Activated T-helper 2 cell treated with anti-CD3 and anti-CD28 coated beads, Interferon-gamma antibody, Interleukin-2, Interleukin-4, amounts not matched to agents 10 μg/mL and 5 μg/mL and 100 μg/mL, durations not matched to agents 14 hours and 24 hours and 36 hours (primary cell): ENCODE measurements around the gene DCDC1. TPM values are rescaled to one million over a fixed set of nuclear protein-coding genes. Genes with fewer than 3 reads are reported as not detected.

ENCODE experiments used
- DNase-seq: peaks from one replicate; pipeline ENCODE4 v3.0.0; 2021; ENCODE audit warnings: low spot score
- H3K27ac Mint-ChIP-seq: one replicate; pipeline ENCODE4 v1.8.0; 2021; ENCODE audit warnings: mixed read lengths
- H3K27me3 Mint-ChIP-seq: one replicate; pipeline ENCODE4 v1.8.0; 2021; ENCODE audit warnings: low read depth, mixed read lengths
- H3K36me3 Mint-ChIP-seq: one replicate; pipeline ENCODE4 v1.8.0; 2021; ENCODE audit warnings: low read depth, mixed read lengths
- H3K4me1 Mint-ChIP-seq: one replicate; pipeline ENCODE4 v1.8.0; 2021; ENCODE audit warnings: low read depth, mixed read lengths
- H3K4me3 Mint-ChIP-seq: one replicate; pipeline ENCODE4 v1.8.0; 2021; ENCODE audit warnings: low read depth, mild to moderate bottlenecking, moderate library complexity, mixed read lengths
- H3K9me3 Mint-ChIP-seq: one replicate; pipeline ENCODE4 v1.8.0; 2021; ENCODE audit warnings: mixed read lengths
- intact Hi-C: fragments of 100-400 bp; cut with micrococcal nuclease; formaldehyde crosslinking; loops from one replicate; pipeline ENCODE4 v1.15.1; 2023
- total RNA-seq: library from RNA; stranded (reverse); gene quantifications from 2 replicates; pipeline ENCODE4 v1.2.3, GENCODE V29; 2022

DCDC1 gene
- total RNA-seq, 1 donor from 2014 or later: not detected

DNA sequence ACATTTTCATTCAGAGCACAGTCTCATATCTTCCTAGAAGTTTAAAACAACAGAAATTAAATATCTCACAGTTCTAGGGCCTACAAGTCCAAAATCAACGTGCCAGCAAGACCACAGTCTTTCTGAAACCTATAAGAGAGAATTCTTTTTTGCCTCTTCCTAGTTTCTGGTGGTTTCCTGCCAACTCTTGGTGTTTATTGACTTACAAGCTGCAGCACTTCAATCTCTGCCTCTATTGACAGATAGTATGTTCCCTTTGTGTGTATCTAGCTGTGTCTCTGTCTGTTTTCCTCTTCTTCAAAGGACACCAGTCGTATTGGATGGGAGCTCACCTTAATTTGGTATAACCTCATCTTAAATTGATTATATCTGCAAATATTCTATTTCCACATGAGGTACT lies 347.5 kb downstream of the DCDC1 start:
- Mint-ChIP-seq H3K4me3 (no peak overlapping the region), H3K9me3 (no peaks in the 10 kb centered on the region), H3K27me3 (no peaks in the 10 kb centered on the region), H3K4me1 (no peaks in the 10 kb centered on the region), H3K36me3 (no peaks in the 10 kb centered on the region), H3K27ac (no peak overlapping the region)
- intact Hi-C loops: no loop called here
- DNase-seq: no peak

DNA sequence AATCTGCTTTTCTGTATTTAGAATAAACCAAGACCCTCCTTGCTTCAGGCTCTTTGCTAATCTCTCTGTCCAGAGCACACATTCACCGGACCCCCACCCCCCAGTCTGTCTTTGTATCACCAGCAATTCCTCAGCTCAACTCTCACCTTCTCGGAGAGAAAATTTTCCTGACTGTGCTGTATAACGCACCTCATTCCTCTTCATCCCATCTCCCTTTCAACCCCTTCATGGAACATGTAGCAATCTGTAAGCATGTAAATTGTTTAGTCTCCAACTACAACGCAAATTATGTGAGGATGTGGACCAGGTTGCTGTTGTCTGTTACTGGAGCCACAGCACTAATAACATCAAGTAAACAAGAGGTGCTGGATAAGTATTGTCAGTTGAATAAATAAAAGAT lies 349.8 kb downstream of the DCDC1 start:
- Mint-ChIP-seq H3K27ac (no peak overlapping the region), H3K36me3 (no peaks in the 10 kb centered on the region), H3K4me3 (no peak overlapping the region), H3K27me3 (no peaks in the 10 kb centered on the region), H3K9me3 (no peaks in the 10 kb centered on the region), H3K4me1 (no peaks in the 10 kb centered on the region)
- DNase-seq: no peak
- intact Hi-C loops: no loop called here

- H3K9me3 Mint-ChIP-seq: no peaks in the 10 kb centered on the region
- H3K27me3 Mint-ChIP-seq: no peaks in the 10 kb centered on the region
- intact Hi-C loops: no loop called here
- no peak for DNase-seq
- H3K27ac Mint-ChIP-seq: no peak overlapping the region
- no peaks in the 10 kb centered on the region for H3K36me3 Mint-ChIP-seq
- no peaks in the 10 kb centered on the region for H3K4me1 Mint-ChIP-seq
- no peak overlapping the region for H3K4me3 Mint-ChIP-seq
Measured at GRCh38 chr11:31005202-31005601, 364.3 kb downstream of the DCDC1 start.

DNA sequence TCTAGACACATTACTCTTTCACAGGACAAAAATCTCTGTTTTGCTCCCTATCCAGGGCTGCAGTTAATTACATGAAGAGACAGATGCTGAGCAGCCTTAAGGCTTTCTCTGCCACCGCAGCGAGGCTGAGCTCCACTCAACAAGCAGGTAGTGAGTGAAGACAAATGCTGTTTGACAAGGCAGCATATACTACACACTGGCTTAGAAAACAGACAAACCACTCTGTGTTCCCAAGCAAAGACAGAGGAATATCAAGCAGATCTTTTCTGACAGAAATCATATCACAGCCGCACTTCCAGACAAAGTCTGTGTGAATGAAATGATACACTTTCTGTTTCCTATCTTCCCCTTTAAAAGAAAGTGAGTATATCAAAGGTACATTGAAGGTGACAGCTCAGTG lies 368.1 kb downstream of the DCDC1 start:
- H3K9me3 Mint-ChIP-seq: no peaks in the 10 kb centered on the region
- H3K4me3 Mint-ChIP-seq: no peak overlapping the region
- no peaks in the 10 kb centered on the region for H3K36me3 Mint-ChIP-seq
- intact Hi-C loops: no loop called here
- H3K27me3 Mint-ChIP-seq: no peaks in the 10 kb centered on the region
- no peak overlapping the region for H3K27ac Mint-ChIP-seq
- DNase-seq: no peak
- no peaks in the 10 kb centered on the region for H3K4me1 Mint-ChIP-seq

- H3K9me3 Mint-ChIP-seq: no peaks in the 10 kb centered on the region
- no peaks in the 10 kb centered on the region for H3K27me3 Mint-ChIP-seq
- no peak overlapping the region for H3K27ac Mint-ChIP-seq
- intact Hi-C loops: no loop called here
- no peaks in the 10 kb centered on the region for H3K4me1 Mint-ChIP-seq
- DNase-seq: no peak
- no peak overlapping the region for H3K4me3 Mint-ChIP-seq
- H3K36me3 Mint-ChIP-seq: no peaks in the 10 kb centered on the region
Measured at GRCh38 chr11:31000381-31000780, 369.2 kb downstream of the DCDC1 start.

DNA sequence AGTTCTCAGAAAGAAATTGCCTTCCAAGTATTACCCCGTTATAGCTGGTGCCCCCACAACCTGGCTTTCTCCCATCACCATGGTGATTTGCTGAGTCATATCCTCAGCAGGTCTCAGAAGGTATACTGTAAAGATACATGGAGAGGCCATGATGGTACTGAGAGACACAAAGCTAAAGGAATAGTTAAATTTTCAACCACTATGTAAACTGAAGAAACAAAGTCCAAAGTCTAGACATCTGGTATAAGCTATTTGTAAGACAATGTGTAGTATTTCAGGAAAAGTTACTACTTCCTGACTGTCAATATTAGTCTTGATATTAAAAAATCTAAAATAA lies 377.1 kb downstream of the DCDC1 start:
- no peak overlapping the region for H3K27ac Mint-ChIP-seq
- no peaks in the 10 kb centered on the region for H3K36me3 Mint-ChIP-seq
- H3K9me3 Mint-ChIP-seq: no peaks in the 10 kb centered on the region
- peaks cover 2% of the 10 kb centered on the region for H3K4me1 Mint-ChIP-seq
- H3K27me3 Mint-ChIP-seq: no peaks in the 10 kb centered on the region
- DNase-seq: no peak
- intact Hi-C loops: no loop called here
- no peak overlapping the region for H3K4me3 Mint-ChIP-seq

DNA sequence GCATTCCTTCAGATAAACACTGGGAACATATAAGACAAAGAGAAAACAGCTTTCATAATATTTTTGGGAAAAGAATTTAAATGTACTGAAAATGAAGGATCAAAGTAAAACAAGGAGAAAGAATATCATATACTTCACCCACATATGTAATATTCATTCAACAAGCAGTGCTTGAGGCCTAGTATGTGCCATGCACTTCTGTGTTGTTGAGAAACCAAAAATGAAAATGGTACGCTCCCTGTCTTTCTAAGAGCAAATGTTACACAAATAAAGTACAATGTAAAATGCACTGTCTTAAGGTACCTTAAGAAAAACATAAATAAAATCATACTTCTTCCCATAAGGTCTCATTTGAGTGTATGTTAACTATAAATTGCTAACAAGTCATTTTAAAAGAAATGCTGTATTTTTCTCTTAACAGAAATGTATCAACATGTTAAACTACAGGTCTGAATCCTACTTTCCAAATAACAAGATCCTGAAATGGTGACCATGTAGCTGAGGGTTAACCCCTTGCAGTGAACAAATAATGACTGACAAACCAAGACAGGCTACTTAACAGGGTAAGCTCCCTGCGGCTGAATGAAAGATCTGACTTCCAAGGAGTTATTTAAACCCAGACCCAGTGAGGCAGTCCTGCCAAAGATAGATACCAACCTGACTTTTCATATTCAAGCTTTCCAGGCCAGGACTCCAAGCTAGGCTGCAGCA lies 377.6 kb downstream of the DCDC1 start:
- H3K9me3 Mint-ChIP-seq: no peaks in the 10 kb centered on the region
- intact Hi-C loops: no loop called here
- DNase-seq: no peak
- H3K4me1 Mint-ChIP-seq: peaks cover 2% of the 10 kb centered on the region
- no peaks in the 10 kb centered on the region for H3K36me3 Mint-ChIP-seq
- no peak overlapping the region for H3K27ac Mint-ChIP-seq
- no peaks in the 10 kb centered on the region for H3K27me3 Mint-ChIP-seq
- H3K4me3 Mint-ChIP-seq: no peak overlapping the region

DNA sequence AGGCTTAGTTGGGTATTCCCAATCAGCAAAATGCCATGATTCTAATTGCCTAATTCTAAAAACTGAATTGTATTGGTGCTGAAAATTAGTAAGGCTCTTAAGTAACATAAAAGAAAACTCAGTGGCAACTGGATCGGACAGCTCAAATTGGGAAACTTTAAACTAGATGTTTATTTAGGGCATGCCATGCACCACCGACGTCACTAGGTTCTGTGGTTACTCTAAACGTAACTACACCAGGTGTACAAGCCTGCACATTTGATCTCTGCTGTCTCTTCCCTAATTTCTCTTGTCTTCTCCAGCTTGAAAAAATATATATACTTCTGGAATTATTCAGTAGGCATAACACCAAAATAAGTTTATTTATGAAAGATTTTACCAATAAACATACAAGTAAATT lies 378.2 kb downstream of the DCDC1 start:
- no peaks in the 10 kb centered on the region for H3K9me3 Mint-ChIP-seq
- H3K27me3 Mint-ChIP-seq: no peaks in the 10 kb centered on the region
- no peak for DNase-seq
- intact Hi-C loops: no loop called here
- no peaks in the 10 kb centered on the region for H3K36me3 Mint-ChIP-seq
- peaks cover 2% of the 10 kb centered on the region for H3K4me1 Mint-ChIP-seq
- H3K27ac Mint-ChIP-seq: no peak overlapping the region
- no peak overlapping the region for H3K4me3 Mint-ChIP-seq

- intact Hi-C loops: no loop called here
- H3K36me3 Mint-ChIP-seq: no peaks in the 10 kb centered on the region
- H3K9me3 Mint-ChIP-seq: no peaks in the 10 kb centered on the region
- no peak overlapping the region for H3K4me3 Mint-ChIP-seq
- H3K27me3 Mint-ChIP-seq: no peaks in the 10 kb centered on the region
- H3K4me1 Mint-ChIP-seq: peaks cover 2% of the 10 kb centered on the region
- DNase-seq: no peak
- no peak overlapping the region for H3K27ac Mint-ChIP-seq
Measured at GRCh38 chr11:30990625-30991296, 378.8 kb downstream of the DCDC1 start.

- H3K9me3 Mint-ChIP-seq: no peaks in the 10 kb centered on the region
- H3K4me1 Mint-ChIP-seq: peaks cover 2% of the 10 kb centered on the region
- no peak overlapping the region for H3K4me3 Mint-ChIP-seq
- intact Hi-C loops: no loop called here
- no peak overlapping the region for H3K27ac Mint-ChIP-seq
- H3K36me3 Mint-ChIP-seq: no peaks in the 10 kb centered on the region
- no peak for DNase-seq
- no peaks in the 10 kb centered on the region for H3K27me3 Mint-ChIP-seq
Measured at GRCh38 chr11:30987819-30988218, 381.7 kb downstream of the DCDC1 start.

DNA sequence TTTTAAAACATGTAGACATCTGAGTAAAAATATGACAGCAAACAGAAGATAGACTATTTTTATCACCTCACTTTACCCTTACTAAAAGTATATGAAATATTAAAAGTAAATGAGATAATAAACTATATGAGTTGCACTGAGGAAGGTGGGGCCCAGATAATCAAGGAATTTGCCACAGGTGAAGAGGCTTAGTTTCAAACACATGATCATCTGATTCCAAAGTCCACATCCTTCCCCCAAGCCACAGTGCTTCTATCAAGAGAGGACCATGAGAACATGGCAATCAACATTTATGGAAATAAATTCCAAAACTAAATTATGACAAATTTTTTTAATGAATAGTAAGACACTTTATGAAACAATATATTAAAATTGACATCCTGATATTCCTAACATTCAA lies 384.0 kb downstream of the DCDC1 start:
- DNase-seq: no peak
- H3K36me3 Mint-ChIP-seq: no peaks in the 10 kb centered on the region
- H3K4me3 Mint-ChIP-seq: no peak overlapping the region
- no peaks in the 10 kb centered on the region for H3K27me3 Mint-ChIP-seq
- no peaks in the 10 kb centered on the region for H3K4me1 Mint-ChIP-seq
- intact Hi-C loops: no loop called here
- H3K27ac Mint-ChIP-seq: no peak overlapping the region
- H3K9me3 Mint-ChIP-seq: no peaks in the 10 kb centered on the region

DNA sequence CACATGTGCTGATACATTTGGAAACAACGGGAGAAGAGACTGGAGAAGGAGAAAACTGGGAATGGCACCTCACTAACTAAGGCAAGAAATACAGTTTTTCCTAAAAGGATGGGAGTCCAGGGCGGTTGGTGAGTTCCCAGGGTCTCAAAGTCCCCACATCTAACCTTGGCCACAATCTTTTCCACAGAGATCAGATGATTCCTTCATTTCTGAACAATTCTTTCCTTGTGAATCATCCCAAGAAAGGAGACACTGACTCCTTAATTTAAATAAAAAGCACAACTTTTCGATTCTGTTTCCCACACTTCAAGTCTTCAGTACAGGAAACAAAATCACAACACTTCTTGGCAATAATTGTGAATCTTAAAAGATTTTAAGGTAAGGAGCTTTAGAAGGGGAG lies 384.7 kb downstream of the DCDC1 start:
- intact Hi-C loops: no loop called here
- Mint-ChIP-seq H3K36me3 (no peaks in the 10 kb centered on the region), H3K27me3 (no peaks in the 10 kb centered on the region), H3K9me3 (no peaks in the 10 kb centered on the region), H3K4me3 (no peak overlapping the region), H3K4me1 (no peaks in the 10 kb centered on the region), H3K27ac (no peak overlapping the region)
- DNase-seq: no peak

- intact Hi-C loops: no loop called here
- H3K27me3 Mint-ChIP-seq: no peaks in the 10 kb centered on the region
- no peak overlapping the region for H3K4me3 Mint-ChIP-seq
- no peak for DNase-seq
- H3K27ac Mint-ChIP-seq: no peak overlapping the region
- no peaks in the 10 kb centered on the region for H3K36me3 Mint-ChIP-seq
- H3K9me3 Mint-ChIP-seq: no peaks in the 10 kb centered on the region
- no peaks in the 10 kb centered on the region for H3K4me1 Mint-ChIP-seq
Measured at GRCh38 chr11:30984442-30984816, 385.1 kb downstream of the DCDC1 start.
